NCI-H146 (cell line): ENCODE data around the gene PRRX2.

Source experiments
- DNase-seq: peaks from one replicate; lab custom pipeline; 2025; lab: John Stamatoyannopoulos, UW

Gene PRRX2

DNA sequence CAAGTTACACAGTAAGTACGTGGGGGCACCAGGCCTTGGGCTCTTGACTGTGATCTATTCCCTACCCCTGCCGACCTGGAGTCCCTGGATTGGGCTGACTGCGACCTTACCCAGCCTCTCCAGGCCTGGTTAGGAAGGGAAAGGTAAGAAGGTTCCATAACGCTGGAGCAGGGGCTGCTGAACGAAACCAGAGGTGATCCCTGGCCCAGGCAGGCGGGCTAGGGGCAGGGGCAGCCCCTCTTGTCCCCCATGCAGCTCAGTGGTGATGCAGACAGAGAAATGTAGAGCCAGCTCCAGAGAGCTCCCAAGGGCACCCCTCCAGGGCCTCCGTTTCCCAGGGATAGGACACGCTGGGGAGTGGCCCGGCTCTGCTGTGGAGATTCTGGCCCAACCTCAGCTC lies 14.1 kb downstream of the PRRX2 start:
- DNase-seq: no peak

DNA sequence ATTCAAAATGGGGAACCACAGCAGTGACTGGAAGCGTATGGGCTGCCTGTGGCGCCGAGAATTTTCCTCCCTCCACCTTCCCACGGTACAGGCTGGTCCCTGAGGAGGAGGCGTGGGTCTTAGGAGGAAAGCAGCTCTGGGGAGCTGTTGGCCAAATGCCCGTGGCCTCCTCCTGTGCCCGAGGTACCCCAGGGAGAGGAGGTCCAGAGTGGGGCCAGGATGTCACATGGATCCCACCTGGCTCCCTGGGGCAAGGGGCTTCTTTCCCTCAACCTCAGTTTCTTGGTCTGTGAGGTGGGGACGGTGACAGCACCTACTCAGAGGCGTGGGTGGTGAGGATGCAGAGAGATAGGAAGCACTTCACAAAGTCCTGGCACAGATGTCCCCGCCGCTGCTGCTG lies 16.5 kb downstream of the PRRX2 start:
- DNase-seq: no peak

DNA sequence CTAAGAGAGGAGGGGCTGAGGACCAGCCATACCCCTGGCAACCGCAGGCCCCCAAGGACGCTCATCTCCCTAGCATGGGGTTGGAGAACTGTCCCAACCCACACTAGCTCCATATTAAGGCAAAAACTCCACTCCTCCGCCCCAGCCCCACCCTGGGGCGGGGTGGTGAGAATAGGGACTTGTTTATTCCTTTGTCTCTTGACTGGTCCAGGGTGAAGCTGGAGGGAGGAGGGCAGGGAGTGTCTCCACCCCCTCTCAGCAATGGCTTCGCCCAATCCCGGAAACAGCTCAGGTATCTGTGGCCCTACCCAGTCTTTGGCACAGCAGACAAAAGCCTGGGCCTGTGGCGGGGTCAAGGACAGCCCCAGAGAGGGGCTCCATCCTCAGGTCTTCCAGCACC lies 16.9 kb downstream of the PRRX2 start:
- DNase-seq: no peak

DNA sequence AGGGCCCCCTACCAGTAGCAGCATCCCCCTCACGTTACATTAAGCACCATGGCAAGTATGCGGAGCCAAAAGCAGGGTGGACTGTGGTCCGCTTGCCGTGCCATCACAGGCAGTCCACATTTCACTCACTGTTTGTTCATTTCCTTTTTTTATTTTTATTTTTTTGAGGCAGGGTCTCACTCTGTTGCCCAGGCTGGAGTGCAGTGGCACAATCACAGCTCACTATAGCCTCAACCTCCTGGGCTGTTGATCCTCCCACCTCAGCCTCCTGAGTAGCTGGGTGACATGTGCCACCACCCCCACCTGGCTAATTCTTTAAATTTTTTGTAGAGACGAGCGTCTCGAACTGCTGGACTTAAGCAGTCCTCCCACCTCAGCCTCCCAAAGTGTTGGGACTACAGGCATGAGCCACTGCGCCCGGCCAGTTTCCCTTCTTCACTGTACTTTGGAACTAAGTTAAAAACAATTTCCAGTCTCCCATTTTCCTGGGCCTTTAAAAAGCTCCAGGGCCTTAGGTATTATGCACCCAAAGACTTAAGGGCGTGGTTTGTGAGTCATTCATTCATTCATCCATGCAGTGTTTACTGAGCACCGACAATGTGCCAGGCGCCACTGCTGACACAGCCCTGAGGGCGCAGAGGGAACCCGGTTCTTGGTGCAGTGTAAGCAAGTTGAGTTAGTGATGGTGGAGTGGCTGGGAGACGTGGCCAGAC lies 19.9 kb downstream of the PRRX2 start:
- DNase-seq: no peak

DNA sequence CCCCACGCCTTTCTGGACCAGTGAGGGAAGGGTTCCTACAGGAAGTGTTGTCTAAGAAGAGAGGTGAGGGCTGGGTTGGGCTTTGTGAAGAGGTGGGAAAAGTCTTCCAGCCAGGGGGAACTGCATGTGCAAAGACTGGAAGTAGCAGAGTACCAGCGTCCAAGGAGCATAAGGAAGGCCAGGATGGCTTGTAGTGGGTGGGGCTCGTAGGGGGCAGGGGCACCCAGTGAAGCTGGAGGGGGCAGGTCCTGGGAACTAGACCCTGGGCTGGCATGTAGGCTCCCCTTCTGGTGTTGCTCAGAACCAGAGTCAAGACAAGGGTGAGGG lies 20.4 kb downstream of the PRRX2 start:
- DNase-seq: no peak

DNA sequence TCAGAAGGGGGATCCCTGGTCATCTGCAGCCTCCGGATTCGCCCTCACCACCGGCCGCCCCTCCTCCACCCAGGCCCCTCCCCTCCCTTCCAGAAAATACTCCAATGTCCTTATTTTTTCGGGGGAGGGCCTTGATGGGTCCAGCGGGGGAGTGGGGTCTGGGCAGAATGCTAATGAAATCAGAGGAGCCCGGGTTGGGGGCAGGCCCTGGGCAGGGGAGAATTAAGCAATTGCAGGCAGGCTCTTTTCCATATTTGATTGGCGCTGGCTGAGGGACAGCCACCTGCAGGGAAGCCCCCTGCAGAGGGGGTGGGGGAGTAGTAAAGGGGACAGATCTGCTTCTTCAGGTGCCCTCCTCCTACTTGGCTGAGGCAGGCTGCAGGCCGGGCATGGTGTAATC lies 21.3 kb downstream of the PRRX2 start:
- no peak for DNase-seq

DNA sequence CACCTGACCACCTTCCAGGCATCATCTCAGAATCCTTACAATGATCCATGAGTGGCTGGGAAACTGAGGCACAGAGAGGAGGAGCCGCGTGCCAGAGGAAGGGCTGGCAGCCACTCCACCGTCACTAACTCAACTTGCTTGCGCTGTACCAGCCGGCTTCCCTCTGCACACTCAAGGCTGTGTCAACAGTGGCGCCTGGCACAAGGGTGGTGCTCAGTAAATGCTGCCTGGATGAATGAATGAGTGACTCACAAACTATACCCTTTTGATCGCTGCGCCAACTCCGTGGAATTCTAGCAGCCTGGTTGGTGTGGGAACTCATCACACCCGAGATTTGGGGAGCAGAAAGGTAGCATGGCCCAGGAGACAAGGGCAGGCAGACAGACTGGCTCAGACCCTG lies 21.9 kb downstream of the PRRX2 start:
- no peak for DNase-seq

DNA sequence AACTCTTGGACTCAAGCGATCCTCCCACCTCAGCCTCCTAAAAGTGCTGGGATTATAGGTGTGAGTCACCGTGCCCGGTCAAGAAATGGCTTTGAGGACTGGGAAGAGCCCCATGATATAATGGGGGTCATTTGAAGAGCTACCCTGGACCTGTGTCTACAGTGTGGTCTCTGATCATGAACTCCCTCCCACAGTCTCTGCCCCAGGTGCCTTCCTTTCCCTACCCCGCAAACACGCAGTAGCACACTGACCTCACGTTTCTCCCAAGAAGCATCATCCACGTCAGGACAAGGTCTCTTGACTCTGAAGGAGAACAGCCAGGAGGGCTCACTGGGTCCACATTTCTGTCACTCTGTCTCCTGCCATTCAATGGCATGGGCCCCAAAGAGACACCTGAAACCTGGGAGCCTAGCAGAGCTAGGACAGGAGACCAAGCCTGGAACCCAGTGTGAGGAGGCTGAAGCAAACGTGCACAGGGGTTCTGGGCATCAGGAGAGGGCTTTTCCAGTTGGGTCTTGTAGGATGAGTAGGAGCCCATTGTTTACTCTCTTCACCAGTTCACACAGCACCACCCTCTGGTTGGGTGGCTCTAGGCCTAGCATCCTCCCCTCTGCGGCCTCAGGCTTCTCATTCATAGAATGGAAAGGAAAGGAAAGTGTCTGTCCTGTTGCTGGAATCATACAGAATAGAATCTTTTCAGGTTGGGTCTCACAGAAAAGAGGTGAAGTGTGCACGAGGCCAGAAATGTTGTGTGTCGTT lies 23.0 kb downstream of the PRRX2 start:
- DNase-seq: no peak

DNA sequence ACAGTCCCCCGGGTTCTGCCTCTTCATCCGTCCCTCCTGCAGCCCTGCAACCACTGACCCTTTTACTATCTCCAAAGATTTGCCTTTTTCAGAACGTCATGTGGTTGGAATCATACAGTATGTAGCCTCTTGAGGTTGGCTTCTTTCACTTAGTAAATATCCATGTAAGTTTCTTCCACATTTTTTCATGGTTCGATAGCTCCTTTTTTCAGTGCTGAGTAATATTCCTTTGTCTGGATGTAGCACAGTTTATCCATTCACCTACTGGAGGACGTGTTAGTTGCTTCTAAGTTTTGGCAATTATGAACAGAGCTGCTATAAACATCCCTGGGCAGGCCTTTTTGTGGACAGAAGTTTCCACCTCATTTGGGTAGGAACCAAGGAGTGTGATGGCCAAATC lies 27.1 kb downstream of the PRRX2 start:
- DNase-seq: no peak

DNA sequence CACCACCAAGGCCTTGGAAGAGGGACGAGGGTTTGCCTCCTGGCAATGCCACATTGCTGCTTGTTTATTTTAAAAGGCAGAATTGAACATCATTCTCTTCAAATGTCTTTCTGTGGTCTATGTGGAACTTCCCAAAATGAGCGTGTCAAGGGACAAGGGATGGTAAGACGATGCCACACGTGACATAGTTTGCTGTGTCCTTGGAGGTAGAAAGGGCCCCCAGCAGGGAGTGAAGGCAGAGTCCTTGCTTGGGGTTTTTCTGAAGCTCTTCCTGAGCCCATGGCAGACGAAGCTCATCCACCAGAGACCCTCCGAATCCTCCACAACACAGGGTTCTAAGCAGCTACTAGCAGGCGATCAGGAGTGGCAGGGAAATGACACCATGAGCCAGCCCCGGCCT lies 28.3 kb downstream of the PRRX2 start:
- DNase-seq: no peak

DNA sequence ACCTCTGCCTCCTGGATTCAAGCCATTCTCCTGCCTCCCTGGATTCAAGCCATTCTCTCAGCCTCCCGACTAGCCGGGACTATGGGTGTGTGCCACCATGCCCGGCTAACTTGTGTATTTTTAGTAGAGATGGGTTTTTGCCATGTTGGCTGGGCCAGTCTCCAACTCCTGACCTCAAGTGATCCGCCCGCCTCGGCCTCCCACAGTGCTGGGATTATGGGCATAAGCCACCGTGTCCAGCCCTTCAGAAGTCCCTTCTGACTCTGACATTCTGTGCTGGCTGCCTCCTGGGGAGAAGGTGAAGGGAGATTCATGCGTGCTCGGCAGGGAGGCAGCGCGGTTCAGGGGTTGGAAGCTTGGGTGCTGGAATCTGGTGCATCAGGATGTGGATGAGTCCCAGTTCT lies 28.8 kb downstream of the PRRX2 start:
- no peak for DNase-seq

DNA sequence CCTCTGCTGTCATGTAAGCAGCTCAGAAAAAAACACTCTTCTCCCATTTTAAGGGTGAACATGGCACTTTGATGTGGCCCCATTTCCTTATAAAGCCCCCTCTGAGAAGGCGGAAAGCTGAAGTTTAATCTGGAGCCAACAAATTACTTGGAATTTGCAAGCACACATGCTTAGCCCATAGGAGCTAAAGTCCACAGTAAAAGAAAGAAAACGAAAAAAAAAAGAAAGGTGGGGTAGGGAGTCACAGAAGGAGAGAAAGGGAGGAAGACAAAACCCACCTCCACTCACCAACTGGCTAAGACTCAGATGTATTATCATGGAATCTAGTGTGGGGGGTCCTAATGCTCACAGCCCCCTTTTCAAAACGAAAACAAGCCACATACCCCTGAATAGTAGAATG lies 30.4 kb downstream of the PRRX2 start:
- DNase-seq: no peak

DNA sequence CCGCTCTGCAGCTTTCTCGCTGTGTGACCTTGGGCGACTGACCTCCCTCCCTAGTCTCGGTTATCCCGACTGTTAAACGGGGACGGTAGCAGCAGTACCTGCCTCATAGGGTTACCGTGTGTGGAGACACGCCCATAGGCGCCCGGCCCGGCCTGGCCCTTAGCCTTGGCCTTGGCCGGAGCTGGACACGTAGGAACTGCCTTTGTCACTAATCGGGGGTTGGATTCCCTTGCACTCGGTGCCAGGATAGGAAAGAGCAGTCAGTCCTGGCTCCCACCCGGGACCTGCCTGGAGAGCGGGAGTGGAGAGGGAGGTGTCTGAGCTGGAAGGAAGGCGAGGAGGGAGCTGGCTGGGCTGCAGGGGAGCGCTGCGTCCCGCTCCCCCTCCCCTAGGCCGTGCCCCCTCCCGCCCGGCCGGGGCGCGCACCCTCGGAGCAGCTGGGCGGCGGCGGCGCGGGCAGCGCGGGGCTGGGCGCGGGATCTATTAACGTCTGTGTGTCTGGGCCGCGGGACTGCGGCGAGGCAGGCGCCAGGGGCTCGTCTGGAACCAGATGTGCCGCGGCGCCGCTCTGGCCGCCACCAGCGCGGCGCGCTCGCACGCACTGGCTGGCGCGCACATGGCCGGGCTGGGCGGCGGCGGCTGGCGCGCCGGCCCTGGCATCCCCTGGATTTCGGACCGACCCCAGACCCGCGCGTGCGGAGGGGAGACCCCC lies 31.7 kb downstream of the PRRX2 start:
- no peak for DNase-seq

DNA sequence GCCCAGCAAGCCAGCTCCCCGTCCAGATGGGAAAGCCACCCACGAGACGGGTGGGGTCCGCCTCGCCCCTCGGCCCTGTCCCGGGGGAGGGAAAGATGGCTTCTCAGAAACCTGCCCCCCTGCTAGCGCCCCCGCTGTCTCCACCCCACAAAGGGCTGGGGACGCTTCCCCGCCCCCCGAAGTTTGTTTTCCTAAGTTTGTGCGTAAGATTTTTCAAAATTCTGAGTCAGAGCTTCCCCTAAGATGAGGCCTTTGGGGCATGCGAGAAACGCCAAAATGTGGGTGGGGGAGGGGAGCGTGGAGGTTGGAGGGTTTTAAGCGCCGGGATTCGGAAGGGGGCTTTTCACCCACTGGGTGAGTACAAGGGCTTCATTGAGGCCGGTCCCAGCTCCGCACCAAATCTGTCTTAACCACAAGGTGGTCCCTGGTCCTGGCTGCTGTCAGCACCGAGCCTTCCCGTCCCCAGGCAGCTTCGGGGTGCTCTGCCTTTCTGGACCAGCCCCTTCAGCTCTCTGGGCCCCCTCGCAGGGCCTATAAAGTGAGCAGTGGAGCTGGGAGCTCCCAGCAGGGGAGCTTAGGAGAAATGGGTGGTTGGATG lies 32.3 kb downstream of the PRRX2 start:
- no peak for DNase-seq

DNA sequence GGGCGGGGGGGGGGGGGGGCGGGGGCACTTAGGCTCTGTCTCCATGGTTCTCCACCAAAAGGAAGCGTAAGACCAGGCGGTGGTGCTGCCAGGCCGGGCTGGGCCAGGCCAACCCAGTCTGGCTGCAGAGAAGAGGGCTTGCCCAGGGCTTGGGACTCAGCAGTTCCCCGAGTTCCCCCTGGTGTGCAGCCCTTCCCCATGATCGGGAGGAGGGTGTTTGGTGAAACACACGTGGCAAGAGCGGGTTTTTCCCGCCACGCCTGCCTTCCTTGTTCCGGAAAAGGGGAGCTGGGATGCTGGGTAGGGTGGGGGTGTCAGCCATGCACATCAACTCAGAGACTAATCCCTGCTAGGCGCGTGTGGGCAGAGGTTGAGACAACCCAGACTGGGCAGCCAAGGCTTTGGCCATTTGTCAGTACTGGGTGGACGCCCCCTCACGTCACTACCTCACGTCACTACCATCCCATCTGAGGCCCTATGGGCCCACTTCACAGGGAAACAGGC lies 32.9 kb downstream of the PRRX2 start:
- no peak for DNase-seq

DNA sequence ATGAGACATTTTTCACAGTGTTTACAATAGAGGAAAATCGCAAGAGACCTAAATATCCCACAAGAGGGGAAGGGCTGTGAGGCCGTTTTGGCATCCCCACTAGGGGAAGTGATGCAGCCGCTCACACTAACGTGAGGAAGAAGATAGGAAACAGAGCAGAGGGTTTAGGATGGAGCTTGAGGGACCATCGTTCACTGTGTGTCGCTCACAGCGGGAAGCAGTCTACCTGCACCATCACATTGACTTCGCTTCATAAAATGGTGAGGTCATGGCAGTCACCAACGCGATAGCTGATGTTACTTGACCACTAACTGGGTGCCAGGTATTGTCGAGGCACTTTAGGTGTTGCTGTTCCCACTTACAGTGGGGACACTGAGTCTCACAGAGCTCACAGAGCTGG lies 35.6 kb downstream of the PRRX2 start:
- no peak for DNase-seq

DNA sequence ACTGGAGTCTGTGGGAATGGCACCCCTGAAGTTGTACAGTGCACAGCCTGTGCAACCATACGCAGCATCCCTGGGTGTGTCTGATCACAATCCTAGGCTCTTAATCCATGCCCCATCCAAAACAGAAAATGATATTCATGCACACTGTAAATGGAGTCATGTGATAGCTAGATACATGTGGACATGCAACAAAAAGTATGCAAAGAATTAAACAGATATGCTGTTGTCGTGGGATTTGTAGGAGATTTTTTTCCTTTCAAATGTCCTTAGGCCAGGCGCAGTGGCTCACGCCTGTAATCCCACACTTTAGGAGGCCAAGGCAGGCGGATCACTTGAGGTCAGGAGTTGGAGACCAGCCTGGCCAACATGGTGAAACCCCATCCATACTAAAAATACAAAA lies 36.1 kb downstream of the PRRX2 start:
- no peak for DNase-seq

DNA sequence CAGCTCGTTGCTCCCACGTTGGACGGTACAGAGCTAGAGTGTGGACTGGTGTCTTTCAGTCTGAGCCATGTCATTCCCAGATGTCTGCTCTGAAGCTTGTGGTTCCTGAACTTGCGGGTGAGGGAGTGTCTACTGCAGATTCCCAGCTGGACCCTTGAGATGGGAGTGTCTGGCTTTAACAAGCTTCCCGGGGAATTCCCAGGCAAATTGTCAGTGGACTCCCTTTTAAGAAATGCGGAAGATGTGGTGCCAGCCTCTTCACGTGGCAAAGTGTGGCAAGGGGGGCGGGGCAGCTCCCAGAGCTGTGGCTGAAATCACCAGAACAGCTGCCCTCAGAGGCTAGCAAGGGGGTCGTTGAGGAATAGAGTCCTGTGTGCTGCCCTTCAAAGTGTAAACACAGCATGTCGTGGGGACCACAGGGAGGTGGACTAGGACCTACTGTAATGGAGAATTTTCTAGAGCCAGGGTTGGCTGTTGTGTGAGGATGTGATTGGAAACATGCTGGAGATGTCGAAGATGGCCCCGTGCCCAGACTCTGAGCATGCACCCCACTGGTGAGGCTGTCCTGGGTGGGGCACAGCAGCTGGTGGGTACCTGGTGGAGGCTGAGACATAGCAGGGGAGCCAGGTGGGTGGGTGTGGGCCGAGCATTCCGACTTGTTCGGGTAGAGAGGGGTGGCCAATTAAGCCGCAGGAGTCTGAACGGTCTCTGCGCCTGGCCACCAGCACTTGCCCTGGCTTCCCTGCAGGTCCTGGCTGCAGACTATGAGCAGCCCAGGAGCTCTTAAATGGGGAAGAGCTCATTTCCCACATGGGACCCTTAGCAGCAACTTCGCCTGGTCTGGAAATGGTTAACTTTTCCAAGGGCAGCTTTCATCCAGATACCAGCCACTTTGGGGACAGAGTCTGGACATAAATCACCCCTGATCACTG lies 37.4 kb downstream of the PRRX2 start:
- DNase-seq: no peak

DNA sequence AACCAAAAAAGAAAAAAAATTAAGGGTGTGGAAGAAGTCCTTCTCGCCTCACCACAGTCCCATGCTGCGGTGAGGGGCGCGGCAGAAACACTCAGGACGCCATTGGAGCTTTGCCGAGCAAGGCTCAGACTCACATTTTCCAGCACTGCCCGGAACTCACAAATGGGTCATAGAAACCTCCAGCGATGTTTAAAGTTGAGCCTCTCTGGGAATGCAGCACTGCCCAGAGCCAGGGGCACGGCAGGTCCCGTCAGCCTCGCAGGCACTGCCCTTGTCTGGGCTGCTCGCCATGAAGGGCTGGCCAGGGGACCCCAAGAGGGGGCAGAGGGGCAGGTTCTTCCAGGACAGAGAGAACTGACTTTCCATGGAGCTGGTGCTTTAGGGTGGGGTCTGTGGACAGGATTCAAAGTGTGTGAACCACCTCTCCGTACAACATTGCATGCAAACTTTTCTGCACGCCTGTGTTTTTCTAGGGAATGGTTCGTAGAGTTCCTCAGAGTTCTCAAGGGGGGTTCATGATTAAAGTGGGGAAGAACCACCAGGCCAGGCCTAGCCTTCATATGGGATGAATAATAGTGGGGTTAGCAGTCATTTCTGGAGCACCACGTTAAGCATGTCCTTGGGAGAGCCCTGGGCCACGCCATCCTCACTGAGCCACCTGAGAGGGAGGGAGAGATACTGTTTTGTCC lies 38.4 kb downstream of the PRRX2 start:
- no peak for DNase-seq

DNA sequence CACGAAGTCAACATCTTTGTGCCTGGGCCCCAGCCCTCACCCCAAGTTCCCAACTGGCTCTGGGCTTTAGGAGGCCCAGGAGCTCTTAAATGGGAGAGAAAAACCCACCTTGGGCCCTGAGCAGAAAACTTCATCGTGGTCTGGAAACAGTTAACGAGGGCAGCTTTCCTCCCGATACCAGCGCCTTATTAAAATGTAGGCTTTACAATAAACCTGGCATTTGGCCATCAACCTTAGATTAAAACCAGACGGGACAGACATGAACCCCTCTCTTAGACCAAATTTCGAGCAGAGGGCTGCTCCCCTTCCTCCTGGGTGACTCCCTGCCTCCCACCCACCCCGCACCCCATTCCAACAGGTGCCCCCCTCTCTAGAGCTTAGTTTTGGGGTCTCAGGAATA lies 39.4 kb downstream of the PRRX2 start:
- DNase-seq: no peak

DNA sequence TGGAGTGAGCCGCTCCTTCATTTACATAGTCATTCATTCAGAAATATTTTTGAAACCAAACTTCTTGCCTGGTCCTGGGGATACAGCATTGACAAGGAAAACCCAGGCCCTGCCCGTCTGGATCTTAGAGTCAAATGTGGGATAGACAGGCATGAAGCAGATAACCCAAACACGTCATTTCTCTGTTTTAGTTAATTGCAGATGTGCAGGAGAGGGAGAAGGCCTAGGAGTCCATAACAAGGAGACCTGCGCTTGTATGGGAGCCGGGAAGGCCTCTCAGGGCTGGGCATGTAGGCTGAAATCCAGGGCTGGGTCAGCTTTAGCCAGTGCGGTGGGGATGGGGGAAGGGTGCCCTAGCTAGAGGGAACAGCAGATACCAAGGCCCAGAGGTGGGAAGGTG lies 43.3 kb downstream of the PRRX2 start:
- DNase-seq: no peak
